Spleen (tissue), 11 donors: ENCODE measurements around the gene RASSF5. TPM values are rescaled to one million over a fixed set of nuclear protein-coding genes. Genes with fewer than 3 reads are reported as not detected.

ENCODE experiments used
- DNase-seq: peaks from one replicate; pipeline ENCODE4 v3.0.0-alpha.2; 2020
- H3K27ac ChIP-seq, 8 donors: fragments of 200-600 bp; sonication (generic) in 7 of 8; 1 replicate in 4 of 8; 2 replicates in 4 of 8; pipeline versions ENCODE4 v1.5.0 to v1.8.0; 2016 to 2021; ENCODE audit warnings: inconsistent platforms in 4 of 8, mild to moderate bottlenecking in 4 of 8, moderate library complexity in 1 of 8
- H3K27me3 ChIP-seq, 7 donors: fragments of 200-600 bp; sonication (generic) in 6 of 7; replicated peaks in 1 of 7; 1 replicate in 4 of 7; 2 replicates in 3 of 7; pipeline versions ENCODE4 v1.5.0 to v1.8.0; 2016 to 2021; ENCODE audit warnings: inconsistent platforms in 3 of 7, mild to moderate bottlenecking in 1 of 7
- H3K36me3 ChIP-seq, 6 donors: fragments of 200-600 bp; sonication (generic) in 5 of 6; 1 replicate in 4 of 6; 2 replicates in 2 of 6; pipeline versions ENCODE4 v1.5.0 to v1.8.0; 2016 to 2021; ENCODE audit warnings: inconsistent platforms in 2 of 6
- H3K4me1 ChIP-seq, 6 donors: fragments of 200-600 bp; sonication (generic) in 5 of 6; 1 replicate in 3 of 6; 2 replicates in 3 of 6; pipeline versions ENCODE4 v1.5.0 to v1.8.0; 2016 to 2021; ENCODE audit warnings: inconsistent platforms in 3 of 6
- H3K4me3 ChIP-seq, 8 donors: fragments of 200-600 bp; sonication (generic) in 7 of 8; 1 replicate in 4 of 8; 2 replicates in 4 of 8; pipeline versions ENCODE4 v1.5.0 to v1.8.0; 2016 to 2021; ENCODE audit warnings: inconsistent platforms in 4 of 8, mild to moderate bottlenecking in 4 of 8, moderate library complexity in 2 of 8
- H3K9me3 ChIP-seq, 8 donors: fragments of 200-600 bp; sonication (generic) in 7 of 8; 1 replicate in 4 of 8; 2 replicates in 4 of 8; pipeline versions ENCODE4 v1.5.0 to v1.8.0; 2016 to 2021; ENCODE audit warnings: inconsistent platforms in 4 of 8
- POLR2A ChIP-seq, 3 donors: fragments of 450-650 bp; IDR thresholded peaks; one replicate each; pipeline ENCODE4 v1.5.1; 2017; ENCODE audit warnings: antibody characterized with exemption in 3 of 3, mild to moderate bottlenecking in 1 of 3
- POLR2AphosphoS5 ChIP-seq, 3 donors: sonication (generic); formaldehyde crosslinking; IDR thresholded peaks; one replicate each; pipeline ENCODE4 v1.5.1; 2017; ENCODE audit warnings: antibody characterized with exemption in 3 of 3
- WGBS, 5 donors: extraction: QIAGEN DNeasy Blood & Tissue Kit in 3 of 5; methylation state at CpG; one replicate each; pipeline versions ENCODE4 v1.1.5 to v1.1.7; 2013 to 2018; 5-methylcytosine and 5-hydroxymethylcytosine counted together
- intact Hi-C: fragments of 100-400 bp; cut with DNase I; formaldehyde crosslinking; loops from one replicate; pipeline ENCODE4 v1.15.0; 2023; ENCODE audit warnings: low total_unique reads
- polyA plus RNA-seq, 3 donors: library from polyadenylated mRNA; stranded (reverse); fragments of 200-250 nt; gene quantifications; one replicate each; pipeline ENCODE4 v1.2.1, GENCODE V29; 2013
- total RNA-seq, 7 donors: library from RNA; depleted of rRNA in 3 of 7; stranded (reverse); fragments of >200 nt in 3 of 7; fragmentation: NEBNext Ultra II Directional in 4 of 7; extraction: Animal tissue kit (Norgen Biotek cat#: 25700) in 4 of 7; gene quantifications; one replicate each; pipeline versions ENCODE4 v1.1.0 to v1.2.1, GENCODE V29; 2016 to 2021
- TF ChIP-seq, protein P1 (sequence below), 11 experiments: fragments of 200-600 bp in 7 of 11; fragments of 450-650 bp in 4 of 11; sonication (generic) in 4 of 11; IDR thresholded peaks in 8 of 11; conservative IDR thresholded peaks in 3 of 11; 1 replicate in 7 of 11; 2 replicates in 4 of 11; pipeline versions ENCODE4 v1.4.0 to v1.8.0; 2016 to 2021; ENCODE audit warnings: antibody characterized with exemption in 11 of 11, inconsistent platforms in 4 of 11, mild to moderate bottlenecking in 1 of 11
- donor health status: healthy with polysubstance abuse.
- donor health status: DM: no; HTN: no; CAD: no; lungs with moderate emphysema.
- donor health status: DM: no; HTN: no; CAD: no.
- donor health status: Bipolar disorder and iron deficiency.
- donor health status: healthy.
- donor health status: DM: no; HTN: no; CAD: no.
- donor health status: DM: yes; HTN: yes; CAD: no.

The RASSF5 gene
- total and polyA plus RNA-seq, 10 donors: 32.2 to 168 (median 127) TPM

GRCh38 chr1:206493279-206493678 is 14.1 kb upstream of the RASSF5 start:
- Histone ChIP-seq H3K27me3 (no peaks in the 10 kb centered on the region), H3K36me3 (peaks cover 0 to 97% (median 41%) of the 10 kb centered on the region in 6 donors)

DNA sequence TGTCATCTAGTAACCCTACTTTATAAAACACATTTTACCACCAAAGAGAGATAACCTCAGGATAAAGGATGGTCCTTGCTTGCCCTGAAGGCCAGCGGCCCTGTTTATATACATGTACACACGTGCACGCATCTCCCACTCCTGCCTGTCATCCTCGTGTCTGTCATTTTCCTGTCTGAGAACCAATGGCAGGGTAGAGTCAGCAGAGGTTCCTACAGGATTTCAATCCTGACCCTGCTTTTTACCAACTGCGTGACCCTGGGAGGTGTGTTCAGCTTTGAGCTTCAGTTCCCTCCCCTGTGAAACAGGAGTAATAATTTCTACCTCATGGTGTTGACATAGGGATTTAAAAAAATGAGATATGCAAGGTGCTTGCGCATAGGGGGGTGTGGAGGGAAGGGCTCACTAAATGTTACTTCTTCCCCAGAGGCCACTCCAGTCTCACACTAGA is 12.3 kb upstream of the RASSF5 start:
- H3K27ac ChIP-seq: peak overlapping the region in 7 of 8 donors; percentile 56 to 79 (median 73)
- H3K36me3 ChIP-seq: peaks cover 0 to 97% (median 37%) of the 10 kb centered on the region in 6 donors
- 70 to 88% (median 82%) methylated on average over 6 of the region's 6 CpGs for whole genome bisulfite sequencing, 5 donors
- H3K9me3 ChIP-seq: no peaks in the 10 kb centered on the region
- peaks cover 31 to 69% (median 47%) of the 10 kb centered on the region in 6 donors for H3K4me1 ChIP-seq
- intact Hi-C loops: no loop called here
- H3K27me3 ChIP-seq: no peaks in the 10 kb centered on the region
- no peak overlapping the region for H3K4me3 ChIP-seq
- TF ChIP-seq POLR2AphosphoS5 (IDR thresholded peaks at IDR 0.05): no peak
- no peak for TF ChIP-seq POLR2A (IDR thresholded peaks at IDR 0.05)
- TF ChIP-seq, protein P1, sequence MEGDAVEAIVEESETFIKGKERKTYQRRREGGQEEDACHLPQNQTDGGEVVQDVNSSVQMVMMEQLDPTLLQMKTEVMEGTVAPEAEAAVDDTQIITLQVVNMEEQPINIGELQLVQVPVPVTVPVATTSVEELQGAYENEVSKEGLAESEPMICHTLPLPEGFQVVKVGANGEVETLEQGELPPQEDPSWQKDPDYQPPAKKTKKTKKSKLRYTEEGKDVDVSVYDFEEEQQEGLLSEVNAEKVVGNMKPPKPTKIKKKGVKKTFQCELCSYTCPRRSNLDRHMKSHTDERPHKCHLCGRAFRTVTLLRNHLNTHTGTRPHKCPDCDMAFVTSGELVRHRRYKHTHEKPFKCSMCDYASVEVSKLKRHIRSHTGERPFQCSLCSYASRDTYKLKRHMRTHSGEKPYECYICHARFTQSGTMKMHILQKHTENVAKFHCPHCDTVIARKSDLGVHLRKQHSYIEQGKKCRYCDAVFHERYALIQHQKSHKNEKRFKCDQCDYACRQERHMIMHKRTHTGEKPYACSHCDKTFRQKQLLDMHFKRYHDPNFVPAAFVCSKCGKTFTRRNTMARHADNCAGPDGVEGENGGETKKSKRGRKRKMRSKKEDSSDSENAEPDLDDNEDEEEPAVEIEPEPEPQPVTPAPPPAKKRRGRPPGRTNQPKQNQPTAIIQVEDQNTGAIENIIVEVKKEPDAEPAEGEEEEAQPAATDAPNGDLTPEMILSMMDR (IDR thresholded peaks at IDR 0.05 in 8 of 11, conservative IDR thresholded peaks at IDR 0.05 in 3 of 11): no peak
- DNase-seq: peak; percentile 41

More at GRCh38 chr1:206493279-206493678, 14.1 kb upstream of the RASSF5 start:
- 92 to 98% (median 94%) methylated on average over 9 of the region's 9 CpGs for WGBS, 5 donors
- DNase-seq: no peak
- TF ChIP-seq, protein P1 (IDR thresholded peaks at IDR 0.05 in 8 of 11, conservative IDR thresholded peaks at IDR 0.05 in 3 of 11): no peak
- no peaks in the 10 kb centered on the region for H3K9me3 ChIP-seq
- no peak overlapping the region for H3K4me3 ChIP-seq
- H3K27ac ChIP-seq: peak overlapping the region in 1 of 8 donors; percentile 79
- intact Hi-C loops: no loop called here
- peaks cover 29 to 69% (median 46%) of the 10 kb centered on the region in 6 donors for H3K4me1 ChIP-seq

GRCh38 chr1:206495493-206496046 is 11.8 kb upstream of the RASSF5 start:
- intact Hi-C loops: no loop called here
- Histone ChIP-seq H3K27ac (peak overlapping the region in 7 of 8 donors; percentile 56 to 79 (median 73)), H3K36me3 (peaks cover 0 to 92% (median 34%) of the 10 kb centered on the region in 6 donors), H3K4me3 (no peak overlapping the region), H3K27me3 (no peaks in the 10 kb centered on the region), H3K9me3 (no peaks in the 10 kb centered on the region), H3K4me1 (peaks cover 31 to 67% (median 45%) of the 10 kb centered on the region in 6 donors)
- no peak for TF ChIP-seq POLR2AphosphoS5 (IDR thresholded peaks at IDR 0.05)
- TF ChIP-seq, protein P1 (IDR thresholded peaks at IDR 0.05 in 8 of 11, conservative IDR thresholded peaks at IDR 0.05 in 3 of 11): no peak
- TF ChIP-seq POLR2A (IDR thresholded peaks at IDR 0.05): no peak
- 38 to 63% (median 54%) methylated on average over 2 to 3 of the region's 3 CpGs for WGBS, 5 donors
- DNase-seq: no peak

- TF ChIP-seq, protein P1 (IDR thresholded peaks at IDR 0.05 in 8 of 11, conservative IDR thresholded peaks at IDR 0.05 in 3 of 11): no peak
- TF ChIP-seq POLR2AphosphoS5 (IDR thresholded peaks at IDR 0.05): peak in 1 of 3 donors; percentile 23
- H3K36me3 ChIP-seq: peaks cover 0 to 85% (median 30%) of the 10 kb centered on the region in 6 donors
- H3K27me3 ChIP-seq: no peaks in the 10 kb centered on the region
- peak overlapping the region; percentile 7 to 79 (median 72) for H3K27ac ChIP-seq
- peaks cover 29 to 64% (median 43%) of the 10 kb centered on the region in 6 donors for H3K4me1 ChIP-seq
- 24 to 41% (median 29%) methylated on average over 6 of the region's 6 CpGs for WGBS, 5 donors
- no peak overlapping the region for H3K4me3 ChIP-seq
- no peaks in the 10 kb centered on the region for H3K9me3 ChIP-seq
- peak; percentile 69 for DNase-seq
- intact Hi-C loops: no loop called here
Measured at GRCh38 chr1:206496131-206496793, 11.1 kb upstream of the RASSF5 start.
